ENCODE results near the gene CMSS1.

The CMSS1 gene

DNA sequence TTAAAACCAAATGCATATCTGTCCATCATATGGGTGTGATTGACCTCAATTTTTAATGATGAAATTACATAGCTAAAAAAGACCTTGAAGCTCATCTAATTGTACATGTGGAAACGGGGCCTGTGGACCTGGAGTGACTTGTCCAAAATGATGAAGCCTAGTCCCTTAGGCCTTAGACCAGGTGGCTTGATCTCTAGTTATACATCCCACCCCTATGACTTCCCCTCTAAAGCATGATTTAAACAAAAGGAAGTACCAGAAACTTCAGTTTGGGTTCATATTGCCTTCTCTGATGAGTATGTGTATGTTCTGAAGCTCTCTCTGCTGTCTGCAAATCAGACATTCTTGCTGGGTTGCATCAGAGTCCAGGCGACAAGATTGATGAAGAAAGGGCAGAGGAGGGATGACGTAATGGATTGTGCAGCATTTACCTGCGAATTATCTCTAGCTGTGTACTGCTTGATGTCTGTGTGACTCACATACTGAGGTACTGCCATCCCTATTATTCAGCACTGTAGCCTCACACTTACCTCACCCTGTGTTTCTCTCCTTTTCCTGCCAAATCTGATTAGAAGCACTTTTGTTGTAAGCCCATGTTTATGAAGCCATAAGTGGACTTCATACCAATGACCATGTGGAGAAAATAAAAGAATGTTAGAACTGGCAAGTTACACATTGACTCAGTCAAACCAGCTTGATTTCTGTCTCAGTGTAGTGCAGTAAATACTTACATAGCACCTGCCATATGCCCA lies 185.1 kb downstream of the CMSS1 start:
- peak overlapping the region; percentile 77 to 88 (median 87) for H3K27ac Mint-ChIP-seq
- H3K9me3 Mint-ChIP-seq = peaks cover 2% of the 10 kb centered on the region
- H3K27me3 Mint-ChIP-seq (ENCODE audit: low read depth) = no peaks in the 10 kb centered on the region
- peaks cover 40% of the 10 kb centered on the region for H3K4me1 Mint-ChIP-seq
- TF ChIP-seq, protein P1, sequence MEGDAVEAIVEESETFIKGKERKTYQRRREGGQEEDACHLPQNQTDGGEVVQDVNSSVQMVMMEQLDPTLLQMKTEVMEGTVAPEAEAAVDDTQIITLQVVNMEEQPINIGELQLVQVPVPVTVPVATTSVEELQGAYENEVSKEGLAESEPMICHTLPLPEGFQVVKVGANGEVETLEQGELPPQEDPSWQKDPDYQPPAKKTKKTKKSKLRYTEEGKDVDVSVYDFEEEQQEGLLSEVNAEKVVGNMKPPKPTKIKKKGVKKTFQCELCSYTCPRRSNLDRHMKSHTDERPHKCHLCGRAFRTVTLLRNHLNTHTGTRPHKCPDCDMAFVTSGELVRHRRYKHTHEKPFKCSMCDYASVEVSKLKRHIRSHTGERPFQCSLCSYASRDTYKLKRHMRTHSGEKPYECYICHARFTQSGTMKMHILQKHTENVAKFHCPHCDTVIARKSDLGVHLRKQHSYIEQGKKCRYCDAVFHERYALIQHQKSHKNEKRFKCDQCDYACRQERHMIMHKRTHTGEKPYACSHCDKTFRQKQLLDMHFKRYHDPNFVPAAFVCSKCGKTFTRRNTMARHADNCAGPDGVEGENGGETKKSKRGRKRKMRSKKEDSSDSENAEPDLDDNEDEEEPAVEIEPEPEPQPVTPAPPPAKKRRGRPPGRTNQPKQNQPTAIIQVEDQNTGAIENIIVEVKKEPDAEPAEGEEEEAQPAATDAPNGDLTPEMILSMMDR (IDR thresholded peaks at IDR 0.05; ENCODE audit: unreplicated experiment in 3 of 3) = no peak
- H3K4me3 Mint-ChIP-seq = no peak overlapping the region
- no peaks in the 10 kb centered on the region for H3K36me3 Mint-ChIP-seq (ENCODE audit: low read depth)

DNA sequence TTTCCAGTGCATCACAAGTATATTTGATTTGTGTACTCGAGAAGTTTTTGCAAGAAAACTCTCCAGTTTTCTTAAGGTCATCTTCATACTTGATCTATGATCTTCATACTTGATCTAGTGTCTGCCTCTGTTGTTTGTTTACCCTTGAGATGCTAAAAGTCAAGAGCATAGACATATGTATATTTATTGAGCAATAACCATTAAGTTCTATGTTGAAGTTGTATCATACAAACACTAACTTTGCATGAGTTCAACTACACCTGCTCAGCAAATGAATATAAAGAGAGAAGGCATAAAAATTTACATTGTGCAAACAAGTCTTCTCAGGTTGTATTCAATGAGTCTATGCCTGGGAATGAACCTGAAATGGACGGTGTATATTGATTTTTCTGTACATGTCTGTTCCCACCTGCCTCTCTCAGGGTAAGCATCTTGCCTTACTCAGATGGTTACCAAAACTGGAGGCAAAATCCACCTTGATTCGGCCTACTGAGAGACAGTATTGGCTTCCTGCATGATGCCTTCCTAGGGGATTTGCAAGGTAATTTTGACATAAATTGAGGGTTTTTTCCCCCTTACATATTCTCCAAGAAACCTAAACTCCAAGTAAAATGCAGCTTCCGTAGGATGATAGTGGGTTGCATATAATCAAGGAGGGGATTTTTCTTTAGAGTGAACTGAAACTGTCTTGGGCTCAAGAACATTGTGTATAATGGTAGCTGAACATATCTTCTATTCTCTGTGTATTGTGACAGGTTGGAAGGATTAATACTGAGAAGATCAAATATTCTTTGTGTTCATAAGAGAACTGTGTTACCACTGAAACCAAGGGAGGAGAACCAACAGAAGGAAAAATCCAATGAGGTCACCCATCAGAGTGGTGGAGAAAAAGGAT lies 186.2 kb downstream of the CMSS1 start:
- peaks cover under 1% of the 10 kb centered on the region for H3K9me3 Mint-ChIP-seq
- TF ChIP-seq, protein P1 (IDR thresholded peaks at IDR 0.05; ENCODE audit: unreplicated experiment in 3 of 3) = no peak
- H3K4me1 Mint-ChIP-seq = peaks cover 45% of the 10 kb centered on the region
- H3K27ac Mint-ChIP-seq = peak overlapping the region; percentile 4 to 77 (median 32)
- no peaks in the 10 kb centered on the region for H3K27me3 Mint-ChIP-seq (ENCODE audit: low read depth)
- no peak overlapping the region for H3K4me3 Mint-ChIP-seq
- H3K36me3 Mint-ChIP-seq (ENCODE audit: low read depth) = no peaks in the 10 kb centered on the region

DNA sequence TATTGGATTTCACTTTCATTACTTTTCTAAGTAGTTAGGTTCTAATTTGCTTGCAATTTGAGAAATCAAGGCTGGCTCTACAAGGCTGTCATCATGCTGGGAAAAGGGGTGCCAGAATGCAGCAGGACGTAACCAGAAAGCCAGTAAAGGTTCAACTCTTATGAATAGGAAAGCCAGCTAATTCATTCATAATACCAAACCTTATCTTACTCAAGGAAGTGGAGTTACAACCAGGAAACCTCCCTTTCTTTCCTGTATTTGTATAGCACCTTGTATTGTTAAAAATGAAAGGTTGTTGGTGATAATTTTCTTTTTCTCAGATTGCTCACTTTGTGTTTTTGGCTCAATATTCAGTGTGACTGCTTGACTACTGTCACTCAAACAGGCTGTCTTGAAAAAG lies 187.3 kb downstream of the CMSS1 start:
- no peaks in the 10 kb centered on the region for H3K36me3 Mint-ChIP-seq (ENCODE audit: low read depth)

GRCh38 chr3:100005665-100006393 lies 188.2 kb downstream of the CMSS1 start:
- TF ChIP-seq, protein P1 (IDR thresholded peaks at IDR 0.05; ENCODE audit: unreplicated experiment in 3 of 3) = no peak
- H3K36me3 Mint-ChIP-seq (ENCODE audit: low read depth) = no peaks in the 10 kb centered on the region
- peaks cover 51% of the 10 kb centered on the region for H3K4me1 Mint-ChIP-seq
- peak overlapping the region in 2 of 3 experiments; percentile 65 to 77 for H3K27ac Mint-ChIP-seq
- H3K27me3 Mint-ChIP-seq (ENCODE audit: low read depth) = no peaks in the 10 kb centered on the region
- H3K9me3 Mint-ChIP-seq = no peaks in the 10 kb centered on the region
- H3K4me3 Mint-ChIP-seq = no peak overlapping the region

More for the DNA sequence above, 187.3 kb downstream of the CMSS1 start:
- H3K27me3 Mint-ChIP-seq (ENCODE audit: low read depth) = no peaks in the 10 kb centered on the region
- H3K4me1 Mint-ChIP-seq = peaks cover 51% of the 10 kb centered on the region
- no peak overlapping the region for H3K4me3 Mint-ChIP-seq
- no peaks in the 10 kb centered on the region for H3K9me3 Mint-ChIP-seq
- TF ChIP-seq, protein P1 (IDR thresholded peaks at IDR 0.05; ENCODE audit: unreplicated experiment in 3 of 3) = no peak
- peak overlapping the region; percentile 14 to 77 (median 49) for H3K27ac Mint-ChIP-seq

DNA sequence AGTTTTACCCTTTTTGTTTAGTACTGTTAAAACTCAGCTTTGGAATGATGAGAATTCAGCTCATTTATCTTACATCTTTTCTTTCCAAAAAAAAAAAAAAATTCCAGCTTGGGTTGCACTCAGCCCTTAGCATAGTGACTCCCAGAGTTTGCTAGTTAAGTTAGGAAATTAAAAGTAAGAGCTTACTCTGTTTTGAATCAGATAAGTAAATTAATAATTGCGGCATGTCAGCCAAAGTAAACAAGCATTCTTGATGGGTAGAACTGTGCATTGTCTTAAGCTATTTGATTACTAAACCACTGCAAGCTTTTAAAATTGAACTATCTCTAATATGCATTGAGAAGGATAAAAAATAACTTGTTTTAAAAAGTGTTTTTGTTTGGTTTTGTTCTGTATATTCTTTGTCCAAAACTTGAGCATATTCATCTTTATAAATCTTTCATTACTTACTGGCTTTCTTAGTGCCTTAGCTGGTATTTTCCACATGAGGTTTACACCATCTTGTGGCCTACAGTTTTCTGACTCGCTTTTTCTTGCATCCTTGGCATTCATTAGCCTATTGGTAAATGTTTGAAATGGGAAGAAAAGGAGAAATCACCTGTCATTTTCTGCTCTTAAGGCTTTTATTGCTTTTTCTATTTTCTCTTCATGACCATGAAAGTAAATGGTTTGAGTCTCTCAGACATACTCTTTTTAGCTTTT lies 189.1 kb downstream of the CMSS1 start:
- H3K4me3 Mint-ChIP-seq = no peak overlapping the region
- no peaks in the 10 kb centered on the region for H3K36me3 Mint-ChIP-seq (ENCODE audit: low read depth)
- peaks cover 51% of the 10 kb centered on the region for H3K4me1 Mint-ChIP-seq
- no peaks in the 10 kb centered on the region for H3K9me3 Mint-ChIP-seq
- TF ChIP-seq, protein P1 (IDR thresholded peaks at IDR 0.05; ENCODE audit: unreplicated experiment in 3 of 3) = no peak
- H3K27ac Mint-ChIP-seq = peak overlapping the region; percentile 4 to 77 (median 65)
- H3K27me3 Mint-ChIP-seq (ENCODE audit: low read depth) = no peaks in the 10 kb centered on the region

Measured in nephron (organoid).